Stimulated activated CD4-positive, alpha-beta T cell treated with anti-CD3 and anti-CD28 coated beads, TNF-alpha, amount 100 ng/mL, for 4 hours (primary cell): ENCODE results near the gene CARD9.

ENCODE experiments used
- DNase-seq, 3 experiments: peaks; one replicate each; pipeline ENCODE4 v3.0.0-alpha.2; 2020; ENCODE audit warnings: low read depth in 3 of 3

Gene CARD9

GRCh38 chr9:136347472-136348256, 25.8 kb downstream of the CARD9 start:
- DNase-seq: no peak

- no peak for DNase-seq
Measured at GRCh38 chr9:136346927-136347465, 26.5 kb downstream of the CARD9 start.

GRCh38 chr9:136346157-136346481, 27.4 kb downstream of the CARD9 start:
- no peak for DNase-seq

- DNase-seq: no peak
Measured at GRCh38 chr9:136345281-136346156, 27.9 kb downstream of the CARD9 start.

- no peak for DNase-seq
Measured at GRCh38 chr9:136344544-136345280, 28.8 kb downstream of the CARD9 start.

GRCh38 chr9:136343884-136344269, 29.6 kb downstream of the CARD9 start:
- DNase-seq: no peak

GRCh38 chr9:136343121-136343883, 30.2 kb downstream of the CARD9 start:
- no peak for DNase-seq

GRCh38 chr9:136342181-136343120, 31.0 kb downstream of the CARD9 start:
- peak in 2 of 3 experiments; percentile 32 to 44 for DNase-seq

- no peak for DNase-seq
Measured at GRCh38 chr9:136341769-136342168, 31.7 kb downstream of the CARD9 start.

GRCh38 chr9:136341042-136341655, 32.3 kb downstream of the CARD9 start:
- no peak for DNase-seq

- DNase-seq: no peak
Measured at GRCh38 chr9:136340356-136341041, 33.0 kb downstream of the CARD9 start.

- no peak for DNase-seq
Measured at GRCh38 chr9:136339958-136340310, 33.5 kb downstream of the CARD9 start.

- no peak for DNase-seq
Measured at GRCh38 chr9:136339173-136339957, 34.1 kb downstream of the CARD9 start.

GRCh38 chr9:136338511-136338910, 35.0 kb downstream of the CARD9 start:
- DNase-seq: no peak

GRCh38 chr9:136337416-136338395, 35.8 kb downstream of the CARD9 start:
- no peak for DNase-seq

GRCh38 chr9:136336881-136337280, 36.6 kb downstream of the CARD9 start:
- no peak for DNase-seq
